ENCODE data around the gene DMTF1. TPM values are rescaled to one million over a fixed set of nuclear protein-coding genes. Genes with fewer than 3 reads are reported as not detected.

Gene DMTF1
- total RNA-seq, 1 experiment from 2014 or later = 79.7 TPM

DNA sequence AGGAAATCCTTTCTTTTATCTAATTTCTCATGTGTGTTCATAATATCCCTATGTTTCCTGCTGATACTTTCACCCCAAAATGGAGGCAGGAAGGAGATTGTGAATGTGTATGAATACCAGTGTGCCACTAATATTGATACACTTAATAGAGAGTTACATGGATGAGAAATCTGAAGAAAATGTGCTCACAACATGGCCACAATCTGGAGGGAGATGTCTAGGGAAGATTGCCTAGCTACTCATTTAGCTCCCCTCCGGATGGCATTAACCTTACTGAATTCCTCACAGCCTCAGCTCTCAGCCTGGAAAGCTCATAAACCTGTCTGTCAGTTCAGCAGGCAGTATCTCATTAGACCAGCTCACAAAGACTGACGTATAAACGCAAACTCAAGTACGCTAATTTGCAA is 23.4 kb upstream of the DMTF1 start:
- intact Hi-C loops (cut with micrococcal nuclease) = no loop called here
- peaks cover 21% of the 10 kb centered on the region for H3K27me3 Mint-ChIP-seq (ENCODE audit: insufficient read depth, unreplicated experiment)
- TF ChIP-seq, protein P1, sequence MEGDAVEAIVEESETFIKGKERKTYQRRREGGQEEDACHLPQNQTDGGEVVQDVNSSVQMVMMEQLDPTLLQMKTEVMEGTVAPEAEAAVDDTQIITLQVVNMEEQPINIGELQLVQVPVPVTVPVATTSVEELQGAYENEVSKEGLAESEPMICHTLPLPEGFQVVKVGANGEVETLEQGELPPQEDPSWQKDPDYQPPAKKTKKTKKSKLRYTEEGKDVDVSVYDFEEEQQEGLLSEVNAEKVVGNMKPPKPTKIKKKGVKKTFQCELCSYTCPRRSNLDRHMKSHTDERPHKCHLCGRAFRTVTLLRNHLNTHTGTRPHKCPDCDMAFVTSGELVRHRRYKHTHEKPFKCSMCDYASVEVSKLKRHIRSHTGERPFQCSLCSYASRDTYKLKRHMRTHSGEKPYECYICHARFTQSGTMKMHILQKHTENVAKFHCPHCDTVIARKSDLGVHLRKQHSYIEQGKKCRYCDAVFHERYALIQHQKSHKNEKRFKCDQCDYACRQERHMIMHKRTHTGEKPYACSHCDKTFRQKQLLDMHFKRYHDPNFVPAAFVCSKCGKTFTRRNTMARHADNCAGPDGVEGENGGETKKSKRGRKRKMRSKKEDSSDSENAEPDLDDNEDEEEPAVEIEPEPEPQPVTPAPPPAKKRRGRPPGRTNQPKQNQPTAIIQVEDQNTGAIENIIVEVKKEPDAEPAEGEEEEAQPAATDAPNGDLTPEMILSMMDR (IDR thresholded peaks at IDR 0.05; ENCODE audit: unreplicated experiment) = no peak
- H3K27ac Mint-ChIP-seq (ENCODE audit: low read depth, unreplicated experiment) = no peak overlapping the region
- no peaks in the 10 kb centered on the region for H3K9me3 Mint-ChIP-seq (ENCODE audit: unreplicated experiment)
- H3K4me1 Mint-ChIP-seq (ENCODE audit: insufficient read depth, unreplicated experiment) = no peaks in the 10 kb centered on the region
- no peak for DNase-seq (ENCODE audit: unreplicated experiment)
- H3K4me3 Mint-ChIP-seq (ENCODE audit: unreplicated experiment) = no peak overlapping the region
- CTCF ChIA-PET = interaction anchor here (0.9 to 1.5 kb wide), 3 partner anchors 20 to 71 kb away, joined by 3 to 4 read pairs (median 3); no protein-coding TSS in a partner anchor
- no TSS peak for BruUV-seq (replicated peaks)
- POLR2A ChIA-PET = interaction anchor here (0.7 kb wide), 1 partner anchor 89 kb away, joined by 3 read pairs; no protein-coding TSS in a partner anchor
- peaks cover 6% of the 10 kb centered on the region for H3K36me3 Mint-ChIP-seq (ENCODE audit: insufficient read depth, unreplicated experiment)

DNA sequence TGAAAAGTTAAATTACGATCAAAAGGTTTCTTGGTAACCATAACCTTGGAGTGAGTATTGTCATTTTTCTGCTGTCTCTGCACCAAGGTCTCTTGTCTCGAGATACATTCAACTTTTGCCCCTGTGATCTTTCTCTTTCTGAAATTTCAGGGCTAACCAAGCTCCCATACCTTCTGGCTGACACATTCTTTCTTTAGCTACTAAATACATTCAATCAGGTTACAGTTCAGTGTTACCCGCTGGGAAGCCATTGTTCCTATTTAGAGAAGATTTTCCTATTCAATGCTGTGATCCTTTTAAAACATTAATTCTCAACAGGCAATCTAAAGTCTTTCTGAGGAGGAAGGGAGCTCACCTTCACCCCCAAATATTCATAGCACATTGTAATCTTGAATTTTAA is 22.9 kb upstream of the DMTF1 start:
- peaks cover 6% of the 10 kb centered on the region for H3K36me3 Mint-ChIP-seq (ENCODE audit: insufficient read depth, unreplicated experiment)
- no peak for DNase-seq (ENCODE audit: unreplicated experiment)
- POLR2A ChIA-PET = no interaction called here
- H3K4me1 Mint-ChIP-seq (ENCODE audit: insufficient read depth, unreplicated experiment) = no peaks in the 10 kb centered on the region
- no peaks in the 10 kb centered on the region for H3K9me3 Mint-ChIP-seq (ENCODE audit: unreplicated experiment)
- no peak overlapping the region for H3K27ac Mint-ChIP-seq (ENCODE audit: low read depth, unreplicated experiment)
- peaks cover 25% of the 10 kb centered on the region for H3K27me3 Mint-ChIP-seq (ENCODE audit: insufficient read depth, unreplicated experiment)
- no peak overlapping the region for H3K4me3 Mint-ChIP-seq (ENCODE audit: unreplicated experiment)
- intact Hi-C loops (cut with micrococcal nuclease) = no loop called here
- TF ChIP-seq, protein P1 (IDR thresholded peaks at IDR 0.05; ENCODE audit: unreplicated experiment) = no peak
- no TSS peak for BruUV-seq (replicated peaks)
- CTCF ChIA-PET = interaction anchor here (0.5 to 1.5 kb wide), 3 partner anchors 17 to 24 kb away, joined by 3 to 4 read pairs (median 3); no protein-coding TSS in a partner anchor

DNA sequence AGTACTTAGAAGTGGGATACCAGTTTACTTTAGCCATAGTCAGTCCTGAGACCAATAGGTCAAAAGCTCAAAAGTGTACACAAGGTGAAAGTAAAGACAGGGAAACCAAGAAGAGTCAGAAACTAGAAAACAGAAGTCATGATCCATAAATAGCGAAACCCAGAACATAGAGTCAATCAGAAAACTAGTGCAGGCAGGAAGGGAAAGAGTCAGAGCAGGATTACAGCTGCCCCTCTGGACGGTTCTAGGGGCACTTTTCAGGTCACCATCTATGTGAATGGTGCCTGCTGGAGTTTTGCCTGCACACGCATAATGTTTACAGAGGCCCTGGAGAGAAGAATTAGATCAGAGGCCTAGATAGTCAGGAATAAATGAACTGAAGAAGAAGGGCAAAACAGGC is 22.4 kb upstream of the DMTF1 start:
- ChIA-PET POLR2A (no interaction called here), CTCF (interaction anchor here (0.5 to 0.9 kb wide), 2 partner anchors 17 to 23 kb away, joined by 3 read pairs; no protein-coding TSS in a partner anchor)
- no peak overlapping the region for H3K4me3 Mint-ChIP-seq (ENCODE audit: unreplicated experiment)
- no TSS peak for BruUV-seq (replicated peaks)
- TF ChIP-seq, protein P1 (IDR thresholded peaks at IDR 0.05; ENCODE audit: unreplicated experiment) = no peak
- peaks cover 27% of the 10 kb centered on the region for H3K27me3 Mint-ChIP-seq (ENCODE audit: insufficient read depth, unreplicated experiment)
- no peak overlapping the region for H3K27ac Mint-ChIP-seq (ENCODE audit: low read depth, unreplicated experiment)
- no peaks in the 10 kb centered on the region for H3K4me1 Mint-ChIP-seq (ENCODE audit: insufficient read depth, unreplicated experiment)
- DNase-seq (ENCODE audit: unreplicated experiment) = no peak
- no peaks in the 10 kb centered on the region for H3K9me3 Mint-ChIP-seq (ENCODE audit: unreplicated experiment)
- intact Hi-C loops (cut with micrococcal nuclease) = no loop called here
- peaks cover 6% of the 10 kb centered on the region for H3K36me3 Mint-ChIP-seq (ENCODE audit: insufficient read depth, unreplicated experiment)

DNA sequence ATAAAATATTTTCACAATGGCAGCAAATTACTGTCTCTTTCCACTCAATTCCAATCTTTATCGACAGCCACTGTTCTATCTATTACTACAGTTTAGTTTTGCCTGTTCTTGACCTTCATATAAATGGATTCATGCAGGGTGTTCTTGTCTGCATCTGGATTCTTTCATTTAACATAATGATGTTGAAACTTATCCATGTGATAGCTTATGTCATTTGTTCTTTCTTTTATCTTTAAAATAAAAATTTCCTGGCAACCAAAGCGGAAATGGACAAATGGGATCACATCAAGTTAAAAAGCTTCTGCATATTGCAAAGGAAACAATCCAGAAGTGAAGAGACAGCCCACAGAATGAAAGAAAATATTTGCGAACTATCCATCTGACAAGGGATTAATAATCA is 20.5 kb upstream of the DMTF1 start:
- ChIA-PET CTCF (no interaction called here), POLR2A (interaction anchor here (1.6 kb wide), 1 partner anchor 9 kb away, joined by 3 read pairs; no protein-coding TSS in a partner anchor)
- no TSS peak for BruUV-seq (replicated peaks)
- Mint-ChIP-seq H3K27ac (ENCODE audit: low read depth, unreplicated experiment) (no peak overlapping the region), H3K36me3 (ENCODE audit: insufficient read depth, unreplicated experiment) (peaks cover 6% of the 10 kb centered on the region), H3K9me3 (ENCODE audit: unreplicated experiment) (no peaks in the 10 kb centered on the region), H3K27me3 (ENCODE audit: insufficient read depth, unreplicated experiment) (peaks cover 32% of the 10 kb centered on the region), H3K4me3 (ENCODE audit: unreplicated experiment) (no peak overlapping the region), H3K4me1 (ENCODE audit: insufficient read depth, unreplicated experiment) (no peaks in the 10 kb centered on the region)
- intact Hi-C loops (cut with micrococcal nuclease) = no loop called here
- TF ChIP-seq, protein P1 (IDR thresholded peaks at IDR 0.05; ENCODE audit: unreplicated experiment) = no peak
- no peak for DNase-seq (ENCODE audit: unreplicated experiment)
